Measurements from ENCODE around the gene PDE11A. TPM values are rescaled to one million over a fixed set of nuclear protein-coding genes. Genes with fewer than 3 reads are reported as not detected.

The PDE11A gene
- total and polyA plus RNA-seq, 2 experiments from 2014 or later = 0.08 to 0.73 TPM

- no peaks in the 10 kb centered on the region for H3K4me1 ChIP-seq (ENCODE audit: insufficient read depth)
- Mint-ChIP-seq H3K27me3 (ENCODE audit: insufficient read depth, low read depth, poor library complexity) (no peaks in the 10 kb centered on the region), H3K36me3 (ENCODE audit: low read depth) (no peaks in the 10 kb centered on the region), H3K4me3 (no peak overlapping the region), H3K9me3 (no peaks in the 10 kb centered on the region), H3K4me1 (no peaks in the 10 kb centered on the region), H3K27ac (no peak overlapping the region)
- no peaks in the 10 kb centered on the region for H3K36me3 ChIP-seq (ENCODE audit: insufficient read depth)
- no peak for ATAC-seq
- no peak overlapping the region for H2AFZ ChIP-seq
- no peak for TF ChIP-seq STAT1 (IDR thresholded peaks at IDR 0.05; ENCODE audit: unreplicated experiment)
- no peak overlapping the region for H3K4me3 ChIP-seq
- no peaks in the 10 kb centered on the region for H3K9me2 ChIP-seq (ENCODE audit: insufficient read depth)
- H3K79me2 ChIP-seq (replicated peaks; ENCODE audit: insufficient read depth) = no peaks in the 10 kb centered on the region
- H4K20me1 ChIP-seq (replicated peaks; ENCODE audit: insufficient read depth) = no peaks in the 10 kb centered on the region
- no peak overlapping the region for H3K27ac ChIP-seq (ENCODE audit: low read depth)
- no peaks in the 10 kb centered on the region for H3K27me3 ChIP-seq (ENCODE audit: insufficient read depth)
- no peak for DNase-seq (ENCODE audit: low spot score)
- no peaks in the 10 kb centered on the region for H3F3A ChIP-seq (replicated peaks; ENCODE audit: low read depth)
- H3K4me2 ChIP-seq = no peak overlapping the region
These were observed 197.9 kb downstream of the PDE11A start for GRCh38 chr2:177874686-177875085.

GRCh38 chr2:177873915-177874314 lies 198.7 kb downstream of the PDE11A start:
- Histone ChIP-seq H3K4me3 (no peak overlapping the region), H3K27me3 (ENCODE audit: insufficient read depth) (no peaks in the 10 kb centered on the region), H4K20me1 (replicated peaks; ENCODE audit: insufficient read depth) (no peaks in the 10 kb centered on the region), H3K36me3 (ENCODE audit: insufficient read depth) (no peaks in the 10 kb centered on the region), H2AFZ (no peak overlapping the region), H3F3A (replicated peaks; ENCODE audit: low read depth) (no peaks in the 10 kb centered on the region), H3K4me1 (ENCODE audit: insufficient read depth) (no peaks in the 10 kb centered on the region), H3K27ac (ENCODE audit: low read depth) (no peak overlapping the region), H3K79me2 (replicated peaks; ENCODE audit: insufficient read depth) (no peaks in the 10 kb centered on the region), H3K9me2 (ENCODE audit: insufficient read depth) (no peaks in the 10 kb centered on the region), H3K4me2 (no peak overlapping the region)
- no peak overlapping the region for H3K4me3 Mint-ChIP-seq
- no peak for DNase-seq (ENCODE audit: low spot score)
- H3K27ac Mint-ChIP-seq = no peak overlapping the region
- no peaks in the 10 kb centered on the region for H3K36me3 Mint-ChIP-seq (ENCODE audit: low read depth)
- H3K4me1 Mint-ChIP-seq = no peaks in the 10 kb centered on the region
- no peak for ATAC-seq
- H3K27me3 Mint-ChIP-seq (ENCODE audit: insufficient read depth, low read depth, poor library complexity) = no peaks in the 10 kb centered on the region
- TF ChIP-seq ZNF114 (CRISPR knock-in tag; IDR thresholded peaks at IDR 0.05) (no peak), POLR2AphosphoS5 (IDR thresholded peaks at IDR 0.05; ENCODE audit: low read depth) (no peak), ZNF331 (CRISPR knock-in tag; IDR thresholded peaks at IDR 0.05; ENCODE audit: low read depth) (no peak), JUNB (IDR thresholded peaks at IDR 0.05; ENCODE audit: unreplicated experiment) (no peak), ZNF462 (CRISPR knock-in tag; IDR thresholded peaks at IDR 0.05) (no peak), STAT1 (IDR thresholded peaks at IDR 0.05; ENCODE audit: unreplicated experiment) (no peak), EZH2 (IDR thresholded peaks at IDR 0.05; ENCODE audit: low read depth, unreplicated experiment) (no peak), CREB1 (CRISPR knock-in tag; IDR thresholded peaks at IDR 0.05; ENCODE audit: low read depth) (no peak), REST (IDR thresholded peaks at IDR 0.05; ENCODE audit: unreplicated experiment) (no peak)
- no peaks in the 10 kb centered on the region for H3K9me3 Mint-ChIP-seq
